GM12878 (cell line): ENCODE measurements around the gene NLRP10.

Experiments used
- EZH2 ChIP-seq: IDR thresholded peaks from 2 replicates; pipeline ENCODE4 v1.6.1; 2012; ENCODE audit warnings: low read depth, mild to moderate bottlenecking, control low read depth, inconsistent platforms, low read length, borderline replicate concordance; ENCODE audit not compliant: control insufficient read depth
- NR2F1 ChIP-seq: fragments of 450-650 bp; conservative IDR thresholded peaks from 2 replicates; pipeline ENCODE4 v1.6.1; 2017; ENCODE audit warnings: mild to moderate bottlenecking
- POLR2A ChIP-seq: IDR thresholded peaks from 2 replicates; pipeline ENCODE4 v1.6.1; 2011; ENCODE audit warnings: low read depth, mild to moderate bottlenecking, low read length
- SMAD1 ChIP-seq: fragments of 450-650 bp; IDR thresholded peaks from 2 replicates; pipeline ENCODE4 v1.6.1; 2018; ENCODE audit warnings: mild to moderate bottlenecking, low read depth; ENCODE audit not compliant: partially characterized antibody
- SMC3 ChIP-seq: IDR thresholded peaks from 2 replicates; pipeline ENCODE4 v1.6.1; 2011; ENCODE audit warnings: low read length, improper control_type of control experiment, borderline replicate concordance
- SREBF2 ChIP-seq: IDR thresholded peaks from 2 replicates; pipeline ENCODE4 v1.6.1; 2012; ENCODE audit warnings: mild to moderate bottlenecking, low read length
- SUZ12 ChIP-seq: fragments of 200-600 bp; sonication (generic); IDR thresholded peaks from one replicate; pipeline ENCODE4 v1.6.1; 2018; ENCODE audit warnings: antibody characterized with exemption, mild to moderate bottlenecking; ENCODE audit not compliant: unreplicated experiment
- TF ChIP-seq, protein P1 (sequence below), 3 experiments: IDR thresholded peaks in 2 of 3; conservative IDR thresholded peaks in 1 of 3; 2 replicates each; pipeline ENCODE4 v1.5.1; 2011; ENCODE audit warnings: low read depth in 3 of 3, low read length in 3 of 3, mild to moderate bottlenecking in 3 of 3, control low read depth in 2 of 3, moderate library complexity in 2 of 3, inconsistent platforms in 1 of 3, mixed read lengths in 1 of 3; ENCODE audit not compliant: control insufficient read depth in 2 of 3, insufficient read depth in 1 of 3; ENCODE audit errors: extremely low read depth in 1 of 3
- TF ChIP-seq, protein P2 (sequence below): fragments of 450-650 bp; IDR thresholded peaks from 2 replicates; pipeline ENCODE4 v1.6.1; 2017; ENCODE audit warnings: mild to moderate bottlenecking, moderate library complexity

DNA sequence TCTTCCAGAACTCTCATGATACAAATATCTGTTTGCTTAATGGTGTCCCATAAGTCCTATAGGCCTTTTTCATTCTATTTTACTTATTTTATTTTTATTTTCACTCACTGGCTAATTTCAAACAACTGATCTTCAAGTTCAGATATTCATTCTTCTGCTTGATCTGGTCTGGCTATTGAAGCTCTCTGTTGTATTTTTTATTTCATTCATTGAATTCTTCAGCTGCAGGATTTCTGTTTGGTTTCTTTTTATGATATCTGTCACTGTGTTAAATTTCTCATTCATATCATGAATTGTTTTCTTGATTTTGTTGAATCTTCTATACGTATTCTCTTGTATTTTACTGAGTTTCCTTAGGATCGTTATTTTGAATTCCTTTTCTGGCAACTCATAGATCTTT is 21.1 kb downstream of the NLRP10 start:
- TF ChIP-seq SMAD1 = no peak
- TF ChIP-seq EZH2 = no peak
- TF ChIP-seq SUZ12 = no peak
- TF ChIP-seq, protein P1, sequence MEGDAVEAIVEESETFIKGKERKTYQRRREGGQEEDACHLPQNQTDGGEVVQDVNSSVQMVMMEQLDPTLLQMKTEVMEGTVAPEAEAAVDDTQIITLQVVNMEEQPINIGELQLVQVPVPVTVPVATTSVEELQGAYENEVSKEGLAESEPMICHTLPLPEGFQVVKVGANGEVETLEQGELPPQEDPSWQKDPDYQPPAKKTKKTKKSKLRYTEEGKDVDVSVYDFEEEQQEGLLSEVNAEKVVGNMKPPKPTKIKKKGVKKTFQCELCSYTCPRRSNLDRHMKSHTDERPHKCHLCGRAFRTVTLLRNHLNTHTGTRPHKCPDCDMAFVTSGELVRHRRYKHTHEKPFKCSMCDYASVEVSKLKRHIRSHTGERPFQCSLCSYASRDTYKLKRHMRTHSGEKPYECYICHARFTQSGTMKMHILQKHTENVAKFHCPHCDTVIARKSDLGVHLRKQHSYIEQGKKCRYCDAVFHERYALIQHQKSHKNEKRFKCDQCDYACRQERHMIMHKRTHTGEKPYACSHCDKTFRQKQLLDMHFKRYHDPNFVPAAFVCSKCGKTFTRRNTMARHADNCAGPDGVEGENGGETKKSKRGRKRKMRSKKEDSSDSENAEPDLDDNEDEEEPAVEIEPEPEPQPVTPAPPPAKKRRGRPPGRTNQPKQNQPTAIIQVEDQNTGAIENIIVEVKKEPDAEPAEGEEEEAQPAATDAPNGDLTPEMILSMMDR (IDR thresholded peaks at IDR 0.05 in 2 of 3, conservative IDR thresholded peaks at IDR 0.05 in 1 of 3; ENCODE audit: control insufficient read depth in 2 of 3, extremely low read depth in 1 of 3, insufficient read depth in 1 of 3, low read depth in 3 of 3, low read length in 3 of 3) = no peak
- no peak for TF ChIP-seq POLR2A
- no peak for TF ChIP-seq NR2F1
- no peak for TF ChIP-seq SMC3
- TF ChIP-seq, protein P2, sequence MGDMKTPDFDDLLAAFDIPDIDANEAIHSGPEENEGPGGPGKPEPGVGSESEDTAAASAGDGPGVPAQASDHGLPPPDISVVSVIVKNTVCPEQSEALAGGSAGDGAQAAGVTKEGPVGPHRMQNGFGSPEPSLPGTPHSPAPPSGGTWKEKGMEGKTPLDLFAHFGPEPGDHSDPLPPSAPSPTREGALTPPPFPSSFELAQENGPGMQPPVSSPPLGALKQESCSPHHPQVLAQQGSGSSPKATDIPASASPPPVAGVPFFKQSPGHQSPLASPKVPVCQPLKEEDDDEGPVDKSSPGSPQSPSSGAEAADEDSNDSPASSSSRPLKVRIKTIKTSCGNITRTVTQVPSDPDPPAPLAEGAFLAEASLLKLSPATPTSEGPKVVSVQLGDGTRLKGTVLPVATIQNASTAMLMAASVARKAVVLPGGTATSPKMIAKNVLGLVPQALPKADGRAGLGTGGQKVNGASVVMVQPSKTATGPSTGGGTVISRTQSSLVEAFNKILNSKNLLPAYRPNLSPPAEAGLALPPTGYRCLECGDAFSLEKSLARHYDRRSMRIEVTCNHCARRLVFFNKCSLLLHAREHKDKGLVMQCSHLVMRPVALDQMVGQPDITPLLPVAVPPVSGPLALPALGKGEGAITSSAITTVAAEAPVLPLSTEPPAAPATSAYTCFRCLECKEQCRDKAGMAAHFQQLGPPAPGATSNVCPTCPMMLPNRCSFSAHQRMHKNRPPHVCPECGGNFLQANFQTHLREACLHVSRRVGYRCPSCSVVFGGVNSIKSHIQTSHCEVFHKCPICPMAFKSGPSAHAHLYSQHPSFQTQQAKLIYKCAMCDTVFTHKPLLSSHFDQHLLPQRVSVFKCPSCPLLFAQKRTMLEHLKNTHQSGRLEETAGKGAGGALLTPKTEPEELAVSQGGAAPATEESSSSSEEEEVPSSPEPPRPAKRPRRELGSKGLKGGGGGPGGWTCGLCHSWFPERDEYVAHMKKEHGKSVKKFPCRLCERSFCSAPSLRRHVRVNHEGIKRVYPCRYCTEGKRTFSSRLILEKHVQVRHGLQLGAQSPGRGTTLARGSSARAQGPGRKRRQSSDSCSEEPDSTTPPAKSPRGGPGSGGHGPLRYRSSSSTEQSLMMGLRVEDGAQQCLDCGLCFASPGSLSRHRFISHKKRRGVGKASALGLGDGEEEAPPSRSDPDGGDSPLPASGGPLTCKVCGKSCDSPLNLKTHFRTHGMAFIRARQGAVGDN = no peak
- TF ChIP-seq SREBF2 = no peak
